SH-SY5Y (cell line): ENCODE results near the gene GNL2.

ENCODE experiments used
- GATA2 ChIP-seq: IDR thresholded peaks from 2 replicates; pipeline ENCODE4 v1.6.1; 2011; ENCODE audit warnings: mild to moderate bottlenecking, low read depth, low read length
- GATA3 ChIP-seq: IDR thresholded peaks from 2 replicates; pipeline ENCODE4 v1.6.1; 2011; ENCODE audit warnings: low read depth, mild to moderate bottlenecking, low read length, moderate library complexity

- no peak for TF ChIP-seq GATA2
- no peak for TF ChIP-seq GATA3
Measured at GRCh38 chr1:37621326-37621870, 25.7 kb upstream of the GNL2 start.
